ENCODE measurements around the gene PRM1. TPM values are rescaled to one million over a fixed set of nuclear protein-coding genes. Genes with fewer than 3 reads are reported as not detected.

Gene PRM1
- total and polyA plus RNA-seq, 2 experiments from 2014 or later: not detected

DNA sequence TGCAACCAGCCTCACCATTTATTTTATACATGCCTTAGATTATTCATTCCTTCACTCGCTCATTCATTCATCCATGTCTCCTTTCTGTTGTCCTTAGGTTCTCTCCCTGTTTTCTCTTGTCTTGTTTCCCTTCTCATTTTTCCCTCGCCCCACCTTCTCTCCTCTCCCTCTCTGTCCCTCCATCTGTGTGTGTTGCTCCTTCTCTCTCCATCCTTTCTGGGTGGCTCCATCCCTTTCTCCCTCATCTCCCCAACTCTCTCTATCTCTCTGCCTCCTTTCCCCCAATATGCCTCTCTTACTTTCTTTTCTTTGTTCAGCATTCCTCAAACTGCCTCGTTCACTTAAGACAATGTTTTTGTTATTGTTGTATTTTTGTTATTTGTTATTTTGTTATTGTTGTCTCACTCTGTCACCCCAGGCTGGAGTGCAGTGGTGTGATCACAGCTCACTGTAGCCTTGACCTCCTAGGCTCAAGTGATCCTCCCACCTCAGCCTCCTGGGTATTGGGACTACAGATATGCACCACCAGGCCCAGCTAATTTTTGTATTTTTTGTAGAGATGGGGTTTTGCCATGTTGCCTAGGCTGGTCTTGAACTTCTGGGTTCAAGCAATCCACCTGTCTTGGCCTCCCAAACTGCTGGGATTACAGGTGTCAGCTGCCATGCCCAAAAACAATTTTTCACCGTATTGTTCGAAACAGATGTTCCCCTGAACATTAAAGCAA, 39.5 kb downstream of the PRM1 start:
- TF ChIP-seq, protein P1, sequence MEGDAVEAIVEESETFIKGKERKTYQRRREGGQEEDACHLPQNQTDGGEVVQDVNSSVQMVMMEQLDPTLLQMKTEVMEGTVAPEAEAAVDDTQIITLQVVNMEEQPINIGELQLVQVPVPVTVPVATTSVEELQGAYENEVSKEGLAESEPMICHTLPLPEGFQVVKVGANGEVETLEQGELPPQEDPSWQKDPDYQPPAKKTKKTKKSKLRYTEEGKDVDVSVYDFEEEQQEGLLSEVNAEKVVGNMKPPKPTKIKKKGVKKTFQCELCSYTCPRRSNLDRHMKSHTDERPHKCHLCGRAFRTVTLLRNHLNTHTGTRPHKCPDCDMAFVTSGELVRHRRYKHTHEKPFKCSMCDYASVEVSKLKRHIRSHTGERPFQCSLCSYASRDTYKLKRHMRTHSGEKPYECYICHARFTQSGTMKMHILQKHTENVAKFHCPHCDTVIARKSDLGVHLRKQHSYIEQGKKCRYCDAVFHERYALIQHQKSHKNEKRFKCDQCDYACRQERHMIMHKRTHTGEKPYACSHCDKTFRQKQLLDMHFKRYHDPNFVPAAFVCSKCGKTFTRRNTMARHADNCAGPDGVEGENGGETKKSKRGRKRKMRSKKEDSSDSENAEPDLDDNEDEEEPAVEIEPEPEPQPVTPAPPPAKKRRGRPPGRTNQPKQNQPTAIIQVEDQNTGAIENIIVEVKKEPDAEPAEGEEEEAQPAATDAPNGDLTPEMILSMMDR (IDR thresholded peaks at IDR 0.05; ENCODE audit: poor library complexity): no peak
- TF ChIP-seq EZH2 (IDR thresholded peaks at IDR 0.05; ENCODE audit: borderline replicate concordance): no peak
- TF ChIP-seq EZH2phosphoT487 (IDR thresholded peaks at IDR 0.05; ENCODE audit: low read depth, severe bottlenecking, unreplicated experiment): no peak
- Histone ChIP-seq H3K9me3 (ENCODE audit: low read depth) (no peaks in the 10 kb centered on the region), H3K27ac (no peak overlapping the region), H3K27me3 (no peaks in the 10 kb centered on the region), H3K9me2 (replicated peaks; ENCODE audit: insufficient read depth) (no peaks in the 10 kb centered on the region), H3K4me1 (ENCODE audit: insufficient read depth) (no peaks in the 10 kb centered on the region), H3K4me2 (no peak overlapping the region), H3K79me2 (no peaks in the 10 kb centered on the region), H4K20me1 (ENCODE audit: insufficient read depth, poor library complexity, severe bottlenecking) (no peaks in the 10 kb centered on the region), H3K4me3 (no peak overlapping the region), H3K36me3 (replicated peaks; ENCODE audit: insufficient read depth, low read depth) (no peaks in the 10 kb centered on the region), H2AFZ (no peak overlapping the region)
- DNase-seq (ENCODE audit: low spot score): no peak
- 96% methylated on average over 5 of the region's 5 CpGs for WGBS (ENCODE audit: low lambda C conversion rate, missing lambda C conversion rate)

DNA sequence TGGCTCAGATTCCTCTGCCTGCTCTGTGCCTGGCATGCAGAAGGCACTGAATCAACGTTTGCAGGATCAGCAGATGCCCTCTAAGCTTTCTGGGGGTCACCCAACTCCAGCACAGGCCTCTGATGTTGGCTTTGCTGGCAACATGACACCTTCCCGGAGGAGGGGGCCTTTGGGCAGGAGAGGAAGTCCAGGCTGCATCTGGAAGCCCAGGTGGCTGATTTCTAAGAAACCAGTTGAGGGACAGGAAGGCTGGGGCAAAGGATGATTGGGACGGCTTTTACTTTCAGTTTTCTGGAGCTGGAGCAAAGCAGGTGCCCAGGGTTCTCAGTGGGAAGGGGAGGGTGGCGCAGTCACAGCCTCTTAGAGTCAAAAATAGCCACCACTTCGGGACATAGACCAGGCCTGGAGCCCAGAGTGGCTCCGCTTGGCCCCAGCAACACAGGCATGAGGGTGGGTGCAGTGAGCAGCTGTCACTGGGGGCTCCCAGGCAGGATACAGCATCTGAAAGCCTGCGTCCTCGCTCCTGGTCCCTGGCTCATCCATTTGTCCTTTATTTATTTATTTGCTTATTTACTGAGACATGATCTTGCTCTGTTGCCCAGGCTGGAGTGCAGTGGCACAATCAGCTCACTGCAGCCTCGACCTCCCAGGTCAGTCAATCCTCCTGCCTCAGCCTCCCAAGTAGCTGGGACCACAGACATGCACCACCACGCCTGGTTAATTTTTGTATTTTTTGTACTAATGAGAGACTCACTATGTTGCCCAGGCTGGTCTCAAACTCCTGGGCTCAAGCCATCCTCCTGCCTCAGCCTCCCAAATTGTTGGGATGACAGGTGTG, 40.3 kb downstream of the PRM1 start:
- no peaks in the 10 kb centered on the region for H3K36me3 ChIP-seq (replicated peaks; ENCODE audit: insufficient read depth, low read depth)
- DNase-seq (ENCODE audit: low spot score): no peak
- no peak overlapping the region for H2AFZ ChIP-seq
- no peaks in the 10 kb centered on the region for H3K4me1 ChIP-seq (ENCODE audit: insufficient read depth)
- H3K27me3 ChIP-seq: no peaks in the 10 kb centered on the region
- TF ChIP-seq EZH2phosphoT487 (IDR thresholded peaks at IDR 0.05; ENCODE audit: low read depth, severe bottlenecking, unreplicated experiment): no peak
- TF ChIP-seq, protein P1 (IDR thresholded peaks at IDR 0.05; ENCODE audit: poor library complexity): no peak
- no peak for TF ChIP-seq EZH2 (IDR thresholded peaks at IDR 0.05; ENCODE audit: borderline replicate concordance)
- no peaks in the 10 kb centered on the region for H4K20me1 ChIP-seq (ENCODE audit: insufficient read depth, poor library complexity, severe bottlenecking)
- H3K9me2 ChIP-seq (replicated peaks; ENCODE audit: insufficient read depth): no peaks in the 10 kb centered on the region
- no peak overlapping the region for H3K4me3 ChIP-seq
- 84% methylated on average over 10 of the region's 10 CpGs for WGBS (ENCODE audit: low lambda C conversion rate, missing lambda C conversion rate)
- no peak overlapping the region for H3K27ac ChIP-seq
- H3K4me2 ChIP-seq: no peak overlapping the region
- H3K9me3 ChIP-seq (ENCODE audit: low read depth): no peaks in the 10 kb centered on the region
- no peaks in the 10 kb centered on the region for H3K79me2 ChIP-seq

DNA sequence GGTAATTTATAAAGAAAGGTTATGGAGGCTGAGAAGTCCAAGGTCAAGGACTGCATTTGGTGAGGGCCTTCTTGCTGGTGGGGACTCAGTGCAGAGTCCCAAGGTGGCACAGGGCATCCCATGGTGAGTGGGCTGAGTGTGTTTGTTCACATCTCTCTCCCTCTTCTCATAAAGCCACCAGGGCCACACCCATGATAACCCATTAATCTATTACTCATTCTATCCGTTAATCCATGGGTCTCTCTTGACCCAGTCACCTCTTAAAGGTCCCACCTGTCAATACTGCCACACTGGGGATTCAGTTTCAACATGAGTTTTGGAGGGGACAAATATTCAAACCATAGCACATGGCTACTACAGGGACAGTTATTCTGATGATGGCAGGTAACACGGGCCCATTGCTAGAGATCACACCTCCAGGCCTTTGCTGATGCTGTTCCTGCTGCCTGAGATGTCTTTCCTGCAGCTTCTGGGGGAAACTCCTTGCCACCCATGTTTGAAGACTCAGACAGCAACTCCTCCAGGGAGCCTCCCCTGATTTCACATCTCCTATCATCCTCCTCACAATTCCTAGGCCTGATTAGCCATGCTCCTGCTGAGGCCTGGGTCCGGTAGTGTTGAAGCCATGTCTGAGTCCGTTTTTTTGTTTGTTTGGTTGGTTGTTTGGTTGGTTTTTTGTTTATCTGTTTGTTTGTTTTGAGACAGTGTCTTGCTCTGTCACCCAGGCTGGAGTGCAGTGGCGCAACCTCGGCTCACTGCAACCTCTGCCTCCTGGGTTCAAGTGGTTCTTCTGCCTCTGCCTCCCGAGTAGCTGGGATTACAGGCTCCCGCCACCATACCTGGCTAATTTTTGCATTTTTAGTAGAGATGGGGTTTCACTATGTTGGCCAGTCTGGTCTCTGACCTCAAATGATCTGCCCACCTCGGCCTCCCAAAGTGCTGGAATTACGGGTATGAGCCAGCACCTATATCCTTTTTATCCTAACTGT, 41.2 kb downstream of the PRM1 start:
- no peak overlapping the region for H3K4me2 ChIP-seq
- DNase-seq (ENCODE audit: low spot score): no peak
- H3K4me3 ChIP-seq: no peak overlapping the region
- 80% methylated on average over 10 of the region's 10 CpGs for WGBS (ENCODE audit: low lambda C conversion rate, missing lambda C conversion rate)
- H3K9me3 ChIP-seq (ENCODE audit: low read depth): no peaks in the 10 kb centered on the region
- no peaks in the 10 kb centered on the region for H3K79me2 ChIP-seq
- no peaks in the 10 kb centered on the region for H3K9me2 ChIP-seq (replicated peaks; ENCODE audit: insufficient read depth)
- no peaks in the 10 kb centered on the region for H4K20me1 ChIP-seq (ENCODE audit: insufficient read depth, poor library complexity, severe bottlenecking)
- H3K4me1 ChIP-seq (ENCODE audit: insufficient read depth): no peaks in the 10 kb centered on the region
- no peak overlapping the region for H3K27ac ChIP-seq
- no peaks in the 10 kb centered on the region for H3K27me3 ChIP-seq
- H3K36me3 ChIP-seq (replicated peaks; ENCODE audit: insufficient read depth, low read depth): no peaks in the 10 kb centered on the region
- no peak overlapping the region for H2AFZ ChIP-seq
- TF ChIP-seq EZH2phosphoT487 (IDR thresholded peaks at IDR 0.05; ENCODE audit: low read depth, severe bottlenecking, unreplicated experiment) (no peak), EZH2 (IDR thresholded peaks at IDR 0.05; ENCODE audit: borderline replicate concordance) (no peak)
- TF ChIP-seq, protein P1 (IDR thresholded peaks at IDR 0.05; ENCODE audit: poor library complexity): no peak

Measured in hepatocyte (in vitro differentiated cells).